ENCODE measurements around the gene PXT1.
"Not testable (repeated sequence)": the region's sequence is repeated elsewhere in the genome, so short reads cannot be mapped to it uniquely, and the experiment has no call there.

Gene PXT1

DNA sequence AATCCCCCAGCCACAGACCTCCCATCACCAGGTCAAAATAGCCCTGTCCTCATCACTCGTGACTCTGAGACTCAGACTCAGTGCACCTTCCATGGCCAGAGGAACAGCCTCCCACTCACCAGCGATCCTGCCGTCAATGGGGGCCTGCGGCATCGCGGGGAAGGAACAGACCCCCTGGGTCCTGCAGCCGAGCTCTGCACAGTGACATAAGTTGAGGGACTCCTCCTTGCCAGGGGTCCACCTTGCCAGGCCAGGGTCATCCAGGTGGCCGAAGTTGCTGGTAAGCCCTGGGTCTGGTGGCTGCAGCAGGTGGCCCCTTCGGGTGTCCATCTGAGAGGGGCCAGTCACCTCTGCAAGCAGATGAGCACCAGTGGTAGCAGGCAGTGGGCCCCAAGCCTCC lies 71.4 kb downstream of the PXT1 start:
- in situ Hi-C loops (cut with MboI; ENCODE audit: low sequenced_read_pairs), result no loop called here

- in situ Hi-C loops (cut with MboI; ENCODE audit: low sequenced_read_pairs), result no loop called here
Measured at GRCh38 chr6:36370638-36371037, 72.0 kb downstream of the PXT1 start.

DNA sequence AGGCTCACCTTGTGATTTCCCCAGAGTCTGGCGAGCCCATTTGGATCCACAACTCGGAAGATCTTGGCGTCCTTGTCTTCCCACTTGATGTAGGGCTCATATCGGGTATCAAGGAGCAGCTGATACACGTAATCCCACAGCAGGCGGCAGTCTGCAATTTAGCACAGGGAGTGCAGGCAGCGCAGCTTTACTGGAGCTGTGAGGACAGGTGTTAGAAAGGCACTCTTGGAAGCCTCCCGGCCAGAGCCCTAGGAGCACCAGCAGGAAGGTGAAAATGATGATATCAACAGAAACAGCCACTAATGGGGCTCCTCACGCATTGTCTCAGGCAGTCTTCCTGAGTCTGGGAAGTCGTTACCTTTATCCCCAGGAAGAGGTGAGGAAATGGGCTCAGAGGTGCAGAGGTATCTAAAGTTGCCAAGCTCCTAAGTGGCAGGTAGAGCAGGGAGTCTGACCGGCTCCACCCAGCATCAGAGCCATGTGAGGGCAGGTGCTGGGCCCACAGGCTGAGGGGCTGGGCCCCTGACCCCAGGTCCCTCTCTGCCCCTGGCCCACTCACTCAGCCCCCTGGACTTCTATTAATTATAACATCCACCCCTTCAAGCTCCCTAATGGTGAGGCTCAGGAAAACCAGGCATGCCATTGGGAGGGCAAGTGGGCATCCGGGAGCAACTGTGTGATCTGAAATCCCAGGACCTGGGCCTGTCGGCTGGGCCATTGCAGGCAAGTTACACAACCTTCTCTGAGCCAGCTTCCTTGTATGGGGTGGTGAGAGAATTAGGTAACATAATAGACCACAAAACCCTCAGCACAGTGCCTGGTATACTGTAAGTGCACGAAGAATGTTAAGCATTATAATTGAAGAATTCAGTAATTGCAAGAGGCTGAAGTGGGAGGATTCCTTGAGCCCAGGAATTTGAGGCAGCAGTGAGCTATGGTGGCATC lies 73.5 kb downstream of the PXT1 start:
- in situ Hi-C loops (cut with MboI; ENCODE audit: low sequenced_read_pairs), result no loop called here

DNA sequence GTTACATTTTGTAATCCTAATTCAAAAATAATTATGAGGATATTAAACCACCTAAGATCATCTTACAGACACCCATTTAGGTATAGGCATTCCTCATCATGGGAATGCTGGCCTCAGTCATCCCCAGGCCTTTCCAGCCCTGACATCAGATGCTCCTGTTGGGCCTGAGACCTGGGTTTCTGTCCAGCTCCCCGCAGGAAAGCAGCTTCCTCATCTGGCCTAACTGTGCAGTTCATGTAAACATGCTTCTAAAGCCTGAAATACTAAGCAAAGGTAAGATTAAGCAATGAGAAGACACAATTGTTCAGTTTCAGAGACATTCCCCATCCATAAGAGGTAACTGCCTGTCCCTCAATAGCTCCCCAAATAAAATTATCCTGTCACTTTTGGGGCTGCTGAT lies 74.2 kb downstream of the PXT1 start:
- in situ Hi-C loops (cut with MboI; ENCODE audit: low sequenced_read_pairs), result no loop called here

- in situ Hi-C loops (cut with MboI; ENCODE audit: low sequenced_read_pairs), result no loop called here
Measured at GRCh38 chr6:36367743-36368142, 74.9 kb downstream of the PXT1 start.

DNA sequence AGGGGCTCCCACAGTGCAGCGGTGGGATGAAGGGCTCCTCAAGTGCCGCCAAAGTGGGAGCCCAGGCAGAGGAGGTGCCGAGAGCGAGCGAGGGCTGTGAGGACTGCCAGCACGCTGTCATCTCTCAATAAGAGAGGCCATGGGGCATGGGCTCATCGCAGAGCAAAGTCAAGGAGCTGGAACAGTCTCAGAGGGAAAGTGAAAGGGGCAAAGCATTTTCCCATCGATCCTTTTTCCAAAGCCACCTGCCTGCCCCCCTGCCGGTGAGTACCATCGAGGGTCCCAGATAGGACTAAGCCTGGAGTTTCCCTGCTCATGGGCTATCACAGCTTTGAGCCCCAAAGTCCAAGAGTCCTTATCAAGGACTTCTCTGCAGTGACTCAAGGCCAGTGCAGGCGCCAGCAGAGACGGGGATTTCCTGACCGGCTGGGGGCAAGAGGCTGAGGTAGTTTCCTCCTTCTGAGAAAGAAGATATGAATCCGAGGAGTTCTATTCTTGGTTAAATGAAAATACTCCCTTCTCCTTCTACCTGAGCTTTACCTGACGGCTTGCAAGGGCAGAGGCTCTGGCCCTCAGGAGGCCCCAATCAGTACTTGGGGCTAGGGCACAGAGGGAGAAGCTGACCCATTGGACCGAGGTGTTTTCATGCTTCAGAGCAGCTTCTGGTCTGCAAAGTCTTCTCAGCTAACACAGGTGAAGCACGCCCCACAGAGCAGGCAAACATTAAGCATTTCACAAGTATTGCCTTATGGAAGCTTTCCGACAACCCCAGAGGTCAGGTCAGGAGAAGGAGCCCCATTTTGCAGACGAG lies 77.8 kb downstream of the PXT1 start:
- in situ Hi-C loops (cut with MboI; ENCODE audit: low sequenced_read_pairs), result no loop called here

- in situ Hi-C loops (cut with MboI; ENCODE audit: low sequenced_read_pairs), result not testable (repeated sequence)
Measured at GRCh38 chr6:36364061-36364635, 78.5 kb downstream of the PXT1 start.

DNA sequence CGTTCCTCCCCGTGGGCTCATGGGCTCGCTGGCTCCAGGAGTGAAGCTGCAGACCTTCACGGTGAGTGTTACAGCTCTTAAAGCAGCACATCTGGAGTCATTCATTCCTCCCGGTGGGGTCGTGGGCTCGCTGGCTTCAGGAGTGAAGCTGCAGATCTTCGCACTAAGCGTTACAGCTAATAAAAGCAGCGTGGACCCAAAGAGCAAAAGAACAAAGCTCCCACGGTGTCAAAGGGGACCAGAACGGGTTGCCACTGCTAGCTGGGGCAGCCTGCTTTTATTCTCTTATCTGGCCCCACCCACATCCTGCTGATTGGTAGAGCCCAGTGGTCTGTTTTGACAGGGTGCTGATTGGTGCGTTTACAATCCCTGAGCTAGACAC lies 79.3 kb downstream of the PXT1 start:
- in situ Hi-C loops (cut with MboI; ENCODE audit: low sequenced_read_pairs), result not testable (repeated sequence)

DNA sequence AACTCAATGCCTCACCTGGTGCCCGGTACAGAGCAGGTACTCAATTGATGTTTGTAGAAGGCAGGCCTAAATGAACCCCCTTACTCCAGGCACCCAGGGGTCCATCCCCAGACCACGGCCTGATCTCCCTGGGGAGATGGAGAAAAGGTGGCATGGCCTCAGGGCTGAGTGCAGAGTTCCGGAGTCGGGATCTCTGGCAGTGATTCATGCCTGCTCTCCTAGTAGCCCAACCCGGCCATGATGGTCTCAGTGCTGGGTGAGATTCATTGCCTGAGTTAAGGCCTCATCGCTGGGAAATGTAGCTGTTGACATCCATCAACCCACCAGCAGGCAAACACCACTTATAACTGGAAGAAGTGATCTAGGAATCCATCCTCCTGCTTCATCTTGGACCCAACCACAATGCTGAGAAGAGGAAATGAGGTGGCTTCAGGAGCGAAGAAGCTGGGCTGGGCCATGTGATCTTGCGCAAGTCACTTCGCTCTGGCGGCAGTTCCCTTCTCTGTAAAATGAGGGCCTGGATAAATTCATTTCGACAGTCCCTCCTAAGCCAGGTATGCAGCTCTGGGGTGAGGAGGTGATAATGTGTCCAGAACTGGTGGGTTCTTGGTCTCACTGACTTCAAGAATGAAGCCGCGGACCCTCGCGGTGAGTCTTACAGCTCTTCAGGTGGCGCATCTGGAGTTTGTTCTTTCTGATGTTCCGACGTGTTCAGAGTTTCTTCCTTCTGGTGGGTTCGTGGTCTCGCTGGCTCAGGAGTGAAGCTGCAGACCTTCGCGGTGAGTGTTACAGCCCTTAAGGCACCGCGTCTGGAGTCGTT lies 79.9 kb downstream of the PXT1 start:
- in situ Hi-C loops (cut with MboI; ENCODE audit: low sequenced_read_pairs), result no loop called here

- in situ Hi-C loops (cut with MboI; ENCODE audit: low sequenced_read_pairs), result no loop called here
Measured at GRCh38 chr6:36361071-36361470, 81.6 kb downstream of the PXT1 start.

- in situ Hi-C loops (cut with MboI; ENCODE audit: low sequenced_read_pairs), result no loop called here
Measured at GRCh38 chr6:36360241-36361054, 82.2 kb downstream of the PXT1 start.

GRCh38 chr6:36358226-36358915 lies 84.3 kb downstream of the PXT1 start:
- in situ Hi-C loops (cut with MboI; ENCODE audit: low sequenced_read_pairs), result loop anchor here (5.0 kb wide), 1 partner anchor 236 kb away; no protein-coding TSS in a partner anchor

DNA sequence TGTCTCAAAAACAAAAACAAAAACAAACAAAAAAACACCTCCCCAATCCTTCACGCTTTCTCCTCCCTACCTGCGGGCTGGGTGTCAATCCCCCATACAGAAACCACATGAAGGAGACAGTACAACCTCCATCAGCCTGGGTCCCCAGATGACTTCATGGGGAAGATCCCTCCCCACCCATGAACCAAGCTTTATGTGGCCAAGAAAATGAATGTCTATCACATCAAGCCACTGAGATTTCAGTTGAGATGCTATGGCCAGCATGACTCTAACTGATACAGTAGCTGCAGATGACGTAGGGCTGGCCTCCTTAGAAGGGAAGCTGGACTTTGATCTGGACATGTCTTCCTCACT lies 84.8 kb downstream of the PXT1 start:
- in situ Hi-C loops (cut with MboI; ENCODE audit: low sequenced_read_pairs), result loop anchor here (5.0 kb wide), 1 partner anchor 236 kb away; no protein-coding TSS in a partner anchor

GRCh38 chr6:36355819-36356218 lies 86.8 kb downstream of the PXT1 start:
- in situ Hi-C loops (cut with MboI; ENCODE audit: low sequenced_read_pairs), result loop anchor here (5.0 kb wide), 1 partner anchor 234 kb away; no protein-coding TSS in a partner anchor

DNA sequence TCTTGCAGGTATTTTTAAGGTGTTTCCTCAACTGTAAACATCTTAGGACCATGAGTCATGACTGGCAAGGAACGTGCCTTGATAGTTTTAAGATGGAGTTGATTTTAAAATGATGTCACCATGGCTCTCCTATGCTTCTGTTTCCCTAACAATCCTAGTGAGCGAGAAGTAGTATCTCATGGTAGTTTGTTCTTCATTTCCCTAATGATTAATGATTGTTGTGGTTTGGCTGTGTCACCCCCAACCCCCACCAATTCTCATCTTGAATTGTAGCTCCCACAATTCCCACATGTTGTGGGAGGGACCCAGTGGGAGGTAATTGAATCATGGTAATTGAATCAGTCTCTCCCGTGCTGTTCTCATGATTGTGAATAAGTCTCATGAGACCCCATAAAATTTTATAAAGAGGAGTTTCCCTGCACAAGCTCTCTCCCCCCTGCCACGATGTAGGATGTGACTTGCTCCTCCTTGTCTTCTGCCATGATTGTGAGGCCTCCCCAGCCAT lies 89.2 kb downstream of the PXT1 start:
- in situ Hi-C loops (cut with MboI; ENCODE audit: low sequenced_read_pairs), result no loop called here

- in situ Hi-C loops (cut with MboI; ENCODE audit: low sequenced_read_pairs), result no loop called here
Measured at GRCh38 chr6:36352477-36353157, 90.0 kb downstream of the PXT1 start.

DNA sequence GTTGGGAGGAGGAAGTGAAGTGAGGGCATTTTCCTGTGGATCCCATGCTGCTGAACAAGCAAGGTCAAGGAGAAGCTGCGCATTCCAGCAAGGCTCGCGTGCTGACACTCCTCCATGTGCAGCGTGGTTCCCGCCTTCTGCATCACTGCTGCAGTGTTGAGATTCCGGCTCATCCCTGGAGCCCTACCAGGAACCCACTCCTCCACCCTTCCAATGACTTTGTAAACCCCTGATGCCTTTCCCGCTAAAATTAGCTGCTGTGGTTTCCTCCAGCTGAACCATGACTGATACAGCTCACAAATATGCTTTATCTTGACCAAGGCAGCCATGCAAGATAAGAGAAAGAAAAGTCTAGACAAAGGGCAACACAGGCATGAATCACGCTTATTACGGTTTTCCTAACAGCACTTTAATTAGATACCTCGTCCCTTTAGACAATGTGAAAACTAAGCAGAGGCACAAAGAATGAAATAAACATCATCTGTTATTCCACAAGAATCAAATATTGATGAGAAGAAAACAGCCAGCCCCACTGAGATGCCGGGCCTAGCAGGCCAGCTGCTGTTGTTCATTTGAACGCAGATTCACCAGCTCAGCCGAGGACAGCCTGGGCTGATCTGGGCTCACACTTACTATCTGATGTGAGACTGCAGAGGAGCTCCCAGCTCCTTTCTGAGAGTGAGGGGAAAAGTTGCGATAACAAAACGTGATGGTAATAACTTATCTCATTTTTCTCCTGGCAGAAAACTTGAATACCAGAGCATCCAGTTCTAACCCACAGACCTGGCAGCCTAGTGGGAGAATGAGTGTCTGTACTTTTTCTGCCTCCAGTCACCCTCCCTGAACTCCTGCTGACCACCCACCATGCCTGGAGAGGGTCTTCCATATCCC lies 91.7 kb downstream of the PXT1 start:
- in situ Hi-C loops (cut with MboI; ENCODE audit: low sequenced_read_pairs), result no loop called here

Data from HL-60/S4 (cell line).